Caco-2 (cell line): ENCODE results near the gene CRYBB1. TPM values are rescaled to one million over a fixed set of nuclear protein-coding genes. Genes with fewer than 3 reads are reported as not detected.

Source experiments
- BruUV-seq: library from RNA; stranded (reverse); fragments of 400-500 nt; replicated peaks from 2 replicates; lab custom pipeline; 2021; lab: Mats Ljungman, UMichigan
- CTCF ChIA-PET: fragments of 300-600 bp; sonication (Branson Sonifier 250); formaldehyde crosslinking; loops from one replicate; lab custom pipeline; 2022; ENCODE audit warnings: antibody characterized with exemption; lab: Charles Lee
- POLR2A ChIA-PET: fragments of 300-600 bp; sonication (Branson Sonifier 250); formaldehyde crosslinking; loops from one replicate; lab custom pipeline; 2022; ENCODE audit warnings: antibody characterized with exemption; lab: Charles Lee
- DNase-seq, 2 experiments: peaks; one replicate each; pipeline versions ENCODE4 v3.0.0 to v3.0.0-alpha.2; 2020 to 2022
- H3K27me3 ChIP-seq: replicated peaks from 2 replicates; pipeline ENCODE4 v1.6.0; 2011; ENCODE audit warnings: low read length; ENCODE audit not compliant: control insufficient read depth, insufficient read depth
- H3K36me3 ChIP-seq: 2 replicates; pipeline ENCODE4 v1.5.1; 2011; ENCODE audit warnings: low read length; ENCODE audit not compliant: control insufficient read depth, insufficient read depth
- H3K4me1 ChIP-seq: fragments of 250-450 bp; sonication (Bioruptor Pico); 2 replicates; pipeline ENCODE4 v1.5.1; 2020; ENCODE audit warnings: mild to moderate bottlenecking
- H3K4me3 ChIP-seq: 2 replicates; pipeline ENCODE4 v1.5.1; 2011; ENCODE audit warnings: low read depth, mild to moderate bottlenecking, control low read depth, low read length
- H3K9me3 ChIP-seq: fragments of 250-450 bp; sonication (Bioruptor Pico); 2 replicates; pipeline ENCODE4 v1.5.1; 2020; ENCODE audit warnings: mild to moderate bottlenecking, moderate library complexity
- H3K27ac Mint-ChIP-seq: one replicate; pipeline ENCODE4 v1.8.0; 2022; ENCODE audit warnings: mixed read lengths; ENCODE audit not compliant: unreplicated experiment
- H3K27me3 Mint-ChIP-seq: one replicate; pipeline ENCODE4 v1.8.0; 2022; ENCODE audit warnings: mixed read lengths; ENCODE audit not compliant: insufficient read depth, unreplicated experiment
- H3K36me3 Mint-ChIP-seq: one replicate; pipeline ENCODE4 v1.8.0; 2022; ENCODE audit warnings: mild to moderate bottlenecking, mixed read lengths; ENCODE audit not compliant: insufficient read depth, unreplicated experiment
- H3K4me1 Mint-ChIP-seq: one replicate; pipeline ENCODE4 v1.8.0; 2022; ENCODE audit warnings: low read depth, mixed read lengths; ENCODE audit not compliant: unreplicated experiment
- H3K4me3 Mint-ChIP-seq: one replicate; pipeline ENCODE4 v1.8.0; 2022; ENCODE audit warnings: mild to moderate bottlenecking, moderate library complexity, mixed read lengths; ENCODE audit not compliant: unreplicated experiment
- H3K9me3 Mint-ChIP-seq: one replicate; pipeline ENCODE4 v1.8.0; 2022; ENCODE audit warnings: mixed read lengths; ENCODE audit not compliant: unreplicated experiment
- intact Hi-C: fragments of 100-400 bp; cut with micrococcal nuclease; formaldehyde crosslinking; loops from one replicate; pipeline ENCODE4 v1.10.0; 2022; ENCODE audit not compliant: unreplicated experiment
- total RNA-seq: library from RNA; stranded (reverse); gene quantifications from 2 replicates; pipeline ENCODE4 v1.2.3, GENCODE V29; 2022
- TF ChIP-seq, protein P1 (sequence below), 2 experiments: fragments of 200-600 bp in 1 of 2; IDR thresholded peaks; 1 replicate in 1 of 2; 2 replicates in 1 of 2; pipeline versions ENCODE4 v1.5.1 to v1.8.0; 2011 to 2022; ENCODE audit warnings: antibody characterized with exemption in 1 of 2, control low read depth in 1 of 2, inconsistent platforms in 1 of 2, low read depth in 1 of 2, low read length in 1 of 2, mild to moderate bottlenecking in 1 of 2, moderate library complexity in 1 of 2; ENCODE audit not compliant: insufficient read depth in 1 of 2, severe bottlenecking in 1 of 2, unreplicated experiment in 1 of 2

CRYBB1 gene
- total RNA-seq, 1 experiment from 2014 or later: not detected

- H3K4me1 ChIP-seq: peaks cover 7% of the 10 kb centered on the region
- POLR2A ChIA-PET: no interaction called here
- no peak overlapping the region for H3K4me3 ChIP-seq
- no peak overlapping the region for H3K27ac Mint-ChIP-seq
- no peaks in the 10 kb centered on the region for H3K9me3 Mint-ChIP-seq
- H3K36me3 ChIP-seq: no peaks in the 10 kb centered on the region
- H3K27me3 Mint-ChIP-seq: no peaks in the 10 kb centered on the region
- no peak overlapping the region for H3K4me3 Mint-ChIP-seq
- H3K4me1 Mint-ChIP-seq: peaks cover 8% of the 10 kb centered on the region
- CTCF ChIA-PET: no interaction called here
- no peak for DNase-seq
- H3K9me3 ChIP-seq: no peaks in the 10 kb centered on the region
- intact Hi-C loops: no loop called here
- no TSS peak for BruUV-seq
- H3K27me3 ChIP-seq: no peaks in the 10 kb centered on the region
- TF ChIP-seq, protein P1, sequence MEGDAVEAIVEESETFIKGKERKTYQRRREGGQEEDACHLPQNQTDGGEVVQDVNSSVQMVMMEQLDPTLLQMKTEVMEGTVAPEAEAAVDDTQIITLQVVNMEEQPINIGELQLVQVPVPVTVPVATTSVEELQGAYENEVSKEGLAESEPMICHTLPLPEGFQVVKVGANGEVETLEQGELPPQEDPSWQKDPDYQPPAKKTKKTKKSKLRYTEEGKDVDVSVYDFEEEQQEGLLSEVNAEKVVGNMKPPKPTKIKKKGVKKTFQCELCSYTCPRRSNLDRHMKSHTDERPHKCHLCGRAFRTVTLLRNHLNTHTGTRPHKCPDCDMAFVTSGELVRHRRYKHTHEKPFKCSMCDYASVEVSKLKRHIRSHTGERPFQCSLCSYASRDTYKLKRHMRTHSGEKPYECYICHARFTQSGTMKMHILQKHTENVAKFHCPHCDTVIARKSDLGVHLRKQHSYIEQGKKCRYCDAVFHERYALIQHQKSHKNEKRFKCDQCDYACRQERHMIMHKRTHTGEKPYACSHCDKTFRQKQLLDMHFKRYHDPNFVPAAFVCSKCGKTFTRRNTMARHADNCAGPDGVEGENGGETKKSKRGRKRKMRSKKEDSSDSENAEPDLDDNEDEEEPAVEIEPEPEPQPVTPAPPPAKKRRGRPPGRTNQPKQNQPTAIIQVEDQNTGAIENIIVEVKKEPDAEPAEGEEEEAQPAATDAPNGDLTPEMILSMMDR (IDR thresholded peaks at IDR 0.05; ENCODE audit: insufficient read depth in 1 of 2, low read depth in 1 of 2, low read length in 1 of 2, severe bottlenecking in 1 of 2, unreplicated experiment in 1 of 2): no peak
- no peaks in the 10 kb centered on the region for H3K36me3 Mint-ChIP-seq
Measured at GRCh38 chr22:26574001-26574723, 43.7 kb downstream of the CRYBB1 start.

GRCh38 chr22:26573026-26573662, 44.7 kb downstream of the CRYBB1 start:
- intact Hi-C loops: no loop called here
- TF ChIP-seq, protein P1 (IDR thresholded peaks at IDR 0.05; ENCODE audit: insufficient read depth in 1 of 2, low read depth in 1 of 2, low read length in 1 of 2, severe bottlenecking in 1 of 2, unreplicated experiment in 1 of 2): no peak
- Histone ChIP-seq H3K4me1 (peaks cover 17% of the 10 kb centered on the region), H3K27me3 (no peaks in the 10 kb centered on the region), H3K4me3 (no peak overlapping the region), H3K36me3 (no peaks in the 10 kb centered on the region), H3K9me3 (no peaks in the 10 kb centered on the region)
- ChIA-PET CTCF (no interaction called here), POLR2A (no interaction called here)
- Mint-ChIP-seq H3K27ac (no peak overlapping the region), H3K9me3 (no peaks in the 10 kb centered on the region), H3K36me3 (no peaks in the 10 kb centered on the region), H3K27me3 (no peaks in the 10 kb centered on the region), H3K4me1 (peaks cover 9% of the 10 kb centered on the region), H3K4me3 (no peak overlapping the region)
- peak in 1 of 2 experiments; percentile 9 for DNase-seq
- BruUV-seq: no TSS peak

DNA sequence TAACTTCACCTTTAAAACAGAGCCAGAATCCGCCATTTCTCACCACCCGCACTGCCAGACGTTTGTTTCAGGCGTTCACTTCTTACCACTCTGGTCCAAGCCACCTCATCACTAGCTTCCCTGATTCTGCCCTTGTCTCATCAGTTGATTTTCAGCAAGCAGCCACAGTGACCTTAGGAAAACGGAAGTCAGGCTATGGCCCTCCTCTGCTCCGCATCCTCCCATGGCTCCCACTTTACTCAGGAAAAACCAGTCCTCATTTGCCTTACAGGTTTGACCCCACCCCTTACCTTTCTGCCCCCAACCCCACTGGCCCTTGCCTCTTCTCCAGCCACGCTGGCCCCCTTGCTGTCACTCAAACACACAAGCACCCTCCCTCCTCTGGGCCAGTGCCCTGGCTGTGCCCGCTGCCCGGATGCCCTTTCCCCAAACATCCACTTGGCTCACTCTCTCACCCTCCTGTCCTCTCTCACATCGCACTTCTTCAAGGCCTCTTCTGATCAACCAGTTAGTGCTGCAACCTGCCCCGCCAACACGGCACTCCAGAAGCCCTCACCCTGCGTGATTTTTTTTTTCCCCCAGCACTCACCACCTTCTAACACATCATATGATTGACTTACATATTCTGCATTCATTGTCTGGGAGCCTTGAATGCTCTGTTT, 46.8 kb downstream of the CRYBB1 start:
- H3K36me3 Mint-ChIP-seq: no peaks in the 10 kb centered on the region
- no peaks in the 10 kb centered on the region for H3K36me3 ChIP-seq
- no peak overlapping the region for H3K4me3 ChIP-seq
- CTCF ChIA-PET: no interaction called here
- intact Hi-C loops: no loop called here
- no peak overlapping the region for H3K4me3 Mint-ChIP-seq
- H3K4me1 ChIP-seq: peaks cover 17% of the 10 kb centered on the region
- H3K9me3 Mint-ChIP-seq: no peaks in the 10 kb centered on the region
- H3K9me3 ChIP-seq: no peaks in the 10 kb centered on the region
- TF ChIP-seq, protein P1 (IDR thresholded peaks at IDR 0.05; ENCODE audit: insufficient read depth in 1 of 2, low read depth in 1 of 2, low read length in 1 of 2, severe bottlenecking in 1 of 2, unreplicated experiment in 1 of 2): no peak
- peak overlapping the region; percentile 4 for H3K27ac Mint-ChIP-seq
- no peaks in the 10 kb centered on the region for H3K27me3 Mint-ChIP-seq
- POLR2A ChIA-PET: no interaction called here
- no peak for DNase-seq
- peaks cover 9% of the 10 kb centered on the region for H3K4me1 Mint-ChIP-seq
- no TSS peak for BruUV-seq
- H3K27me3 ChIP-seq: no peaks in the 10 kb centered on the region
